GM19463 (cell line): ENCODE results near the gene ABLIM3.
"Not testable (repeated sequence)": the region's sequence is repeated elsewhere in the genome, so short reads cannot be mapped to it uniquely, and the experiment has no call there.

Source experiments
- ATAC-seq: cut with Tn5 transposase; IDR thresholded peaks from one replicate; pipeline ENCODE4 v1.9.1; 2021; ENCODE audit warnings: mild to moderate bottlenecking, moderate library complexity; ENCODE audit not compliant: unreplicated experiment

ABLIM3 gene

GRCh38 chr5:149251546-149251945 lies 110.3 kb downstream of the ABLIM3 start:
- ATAC-seq = no peak

- ATAC-seq = no peak
Observed at GRCh38 chr5:149254506-149254905, 113.2 kb downstream of the ABLIM3 start.

- no peak for ATAC-seq
Observed at GRCh38 chr5:149256451-149256850, 115.2 kb downstream of the ABLIM3 start.

- no peak for ATAC-seq
Observed at GRCh38 chr5:149257131-149257530, 115.8 kb downstream of the ABLIM3 start.

- ATAC-seq = no peak
Observed at GRCh38 chr5:149257889-149258705, 116.8 kb downstream of the ABLIM3 start.

- no peak for ATAC-seq
Observed at GRCh38 chr5:149260761-149261160, 119.5 kb downstream of the ABLIM3 start.

GRCh38 chr5:149261246-149261645 lies 120.0 kb downstream of the ABLIM3 start:
- no peak for ATAC-seq

GRCh38 chr5:149262315-149262714 lies 121.0 kb downstream of the ABLIM3 start:
- no peak for ATAC-seq

GRCh38 chr5:149264439-149265067 lies 123.3 kb downstream of the ABLIM3 start:
- peak; percentile 88 for ATAC-seq

GRCh38 chr5:149265068-149265465 lies 123.8 kb downstream of the ABLIM3 start:
- ATAC-seq = no peak

GRCh38 chr5:149265597-149265996 lies 124.3 kb downstream of the ABLIM3 start:
- no peak for ATAC-seq

- no peak for ATAC-seq
Observed at GRCh38 chr5:149267241-149267973, 126.1 kb downstream of the ABLIM3 start.

GRCh38 chr5:149268928-149269557 lies 127.8 kb downstream of the ABLIM3 start:
- no peak for ATAC-seq

GRCh38 chr5:149271195-149271715 lies 130.0 kb downstream of the ABLIM3 start:
- ATAC-seq = no peak

GRCh38 chr5:149271716-149272563 lies 130.6 kb downstream of the ABLIM3 start, which contains the start of gene AFAP1L1:
AFAP1L1 (plus strand) TSS chr5:149271859; CDS start chr5:149271969, 110 bp downstream.
- ATAC-seq = no peak

- ATAC-seq = not testable (repeated sequence)
Observed at GRCh38 chr5:149272781-149273180, 131.5 kb downstream of the ABLIM3 start.

- ATAC-seq = no peak
Observed at GRCh38 chr5:149273237-149273636, 131.9 kb downstream of the ABLIM3 start.

GRCh38 chr5:149273950-149274349 lies 132.7 kb downstream of the ABLIM3 start:
- ATAC-seq = no peak

GRCh38 chr5:149274939-149275338 lies 133.6 kb downstream of the ABLIM3 start:
- no peak for ATAC-seq

GRCh38 chr5:149277801-149278200 lies 136.5 kb downstream of the ABLIM3 start:
- no peak for ATAC-seq
